Gastroesophageal sphincter (tissue), 4 donors: ENCODE measurements around the gene THY1. TPM values are rescaled to one million over a fixed set of nuclear protein-coding genes. Genes with fewer than 3 reads are reported as not detected.

ENCODE experiments used
- ATAC-seq: fragments of 150-250 bp; one replicate; pipeline ENCODE4 v1.9.1; 2016; ENCODE audit warnings: mild to moderate bottlenecking, moderate library complexity
- H3K27ac ChIP-seq, 4 donors: fragments of 200-600 bp; sonication (generic) in 3 of 4; 1 replicate in 3 of 4; 2 replicates in 1 of 4; pipeline ENCODE4 v1.5.1; 2016 to 2019
- H3K27me3 ChIP-seq: fragments of 200-600 bp; sonication (generic); one replicate; pipeline ENCODE4 v1.5.1; 2019
- H3K36me3 ChIP-seq, 2 donors: fragments of 200-600 bp; sonication (generic); one replicate each; pipeline ENCODE4 v1.5.1; 2019; ENCODE audit warnings: control low read depth in 1 of 2
- H3K4me1 ChIP-seq, 3 donors: fragments of 200-600 bp; sonication (generic); 1 replicate in 2 of 3; 2 replicates in 1 of 3; pipeline ENCODE4 v1.5.1; 2016 to 2019; ENCODE audit warnings: control low read depth in 2 of 3
- H3K4me3 ChIP-seq, 2 donors: fragments of 200-600 bp; sonication (generic); one replicate each; pipeline ENCODE4 v1.5.1; 2019; ENCODE audit warnings: mild to moderate bottlenecking in 1 of 2, moderate library complexity in 1 of 2
- H3K9me3 ChIP-seq, 3 donors: fragments of 200-600 bp; sonication (generic); one replicate each; pipeline ENCODE4 v1.5.1; 2017 to 2019; ENCODE audit warnings: control low read depth in 2 of 3
- EP300 ChIP-seq: sonication (generic); formaldehyde crosslinking; IDR thresholded peaks from one replicate; pipeline ENCODE4 v1.6.1; 2017; ENCODE audit warnings: antibody characterized with exemption, mild to moderate bottlenecking
- POLR2A ChIP-seq, 2 donors: fragments of 450-650 bp; IDR thresholded peaks; one replicate each; pipeline ENCODE4 v1.6.1; 2017; ENCODE audit warnings: antibody characterized with exemption in 2 of 2, mild to moderate bottlenecking in 2 of 2, moderate library complexity in 1 of 2
- POLR2AphosphoS5 ChIP-seq: sonication (generic); formaldehyde crosslinking; IDR thresholded peaks from one replicate; pipeline ENCODE4 v1.6.1; 2017; ENCODE audit warnings: antibody characterized with exemption
- WGBS, 2 donors: methylation state at CpG; one replicate each; pipeline ENCODE4 v1.1.5; 2018; ENCODE audit warnings: low coverage in 1 of 2; 5-methylcytosine and 5-hydroxymethylcytosine counted together
- total RNA-seq, 4 donors: library from RNA; depleted of rRNA; stranded (reverse); fragments of >200 nt; gene quantifications; one replicate each; pipeline ENCODE4 v1.1.0, GENCODE V29; 2016
- TF ChIP-seq, protein P1 (sequence below), 4 experiments: fragments of 200-600 bp in 2 of 4; fragments of 450-650 bp in 2 of 4; sonication (generic) in 1 of 4; IDR thresholded peaks; one replicate each; pipeline ENCODE4 v1.5.1; 2017 to 2019; ENCODE audit warnings: antibody characterized with exemption in 4 of 4, mild to moderate bottlenecking in 2 of 4, moderate library complexity in 2 of 4

The THY1 gene
- total RNA-seq, 4 donors from 2014 or later, result 2.5 to 34.5 (median 16.8) TPM

DNA sequence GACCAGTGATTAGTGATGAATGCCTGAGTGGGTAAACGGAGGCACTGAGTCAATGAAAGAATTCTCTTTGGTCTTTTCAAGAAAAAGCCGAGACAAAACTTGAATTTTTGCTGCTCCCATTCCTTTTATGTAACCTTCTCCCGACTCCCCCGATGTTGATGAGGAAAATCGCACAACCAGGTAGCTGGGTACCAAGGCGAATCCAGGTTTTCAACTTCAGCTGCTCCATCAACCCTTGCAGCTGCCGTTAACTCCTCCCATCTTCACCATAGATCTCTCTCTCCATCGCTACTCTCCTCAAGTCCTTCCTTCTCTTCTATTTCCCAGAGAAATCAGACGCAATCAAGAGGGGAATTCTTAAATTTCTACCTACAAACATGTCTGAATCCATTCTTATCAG, 40.9 kb downstream of the THY1 start:
- peak overlapping the region; percentile 41 to 58 for H3K4me3 ChIP-seq
- no peaks in the 10 kb centered on the region for H3K27me3 ChIP-seq
- ATAC-seq, result no peak
- WGBS, 2 donors, result 8 to 9% methylated on average over 7 to 9 of the region's 9 CpGs
- H3K36me3 ChIP-seq, result no peaks in the 10 kb centered on the region
- no peaks in the 10 kb centered on the region for H3K9me3 ChIP-seq
- no peak for TF ChIP-seq POLR2A (IDR thresholded peaks at IDR 0.05)
- TF ChIP-seq, protein P1, sequence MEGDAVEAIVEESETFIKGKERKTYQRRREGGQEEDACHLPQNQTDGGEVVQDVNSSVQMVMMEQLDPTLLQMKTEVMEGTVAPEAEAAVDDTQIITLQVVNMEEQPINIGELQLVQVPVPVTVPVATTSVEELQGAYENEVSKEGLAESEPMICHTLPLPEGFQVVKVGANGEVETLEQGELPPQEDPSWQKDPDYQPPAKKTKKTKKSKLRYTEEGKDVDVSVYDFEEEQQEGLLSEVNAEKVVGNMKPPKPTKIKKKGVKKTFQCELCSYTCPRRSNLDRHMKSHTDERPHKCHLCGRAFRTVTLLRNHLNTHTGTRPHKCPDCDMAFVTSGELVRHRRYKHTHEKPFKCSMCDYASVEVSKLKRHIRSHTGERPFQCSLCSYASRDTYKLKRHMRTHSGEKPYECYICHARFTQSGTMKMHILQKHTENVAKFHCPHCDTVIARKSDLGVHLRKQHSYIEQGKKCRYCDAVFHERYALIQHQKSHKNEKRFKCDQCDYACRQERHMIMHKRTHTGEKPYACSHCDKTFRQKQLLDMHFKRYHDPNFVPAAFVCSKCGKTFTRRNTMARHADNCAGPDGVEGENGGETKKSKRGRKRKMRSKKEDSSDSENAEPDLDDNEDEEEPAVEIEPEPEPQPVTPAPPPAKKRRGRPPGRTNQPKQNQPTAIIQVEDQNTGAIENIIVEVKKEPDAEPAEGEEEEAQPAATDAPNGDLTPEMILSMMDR (IDR thresholded peaks at IDR 0.05), result no peak
- no peak for TF ChIP-seq EP300
- TF ChIP-seq POLR2AphosphoS5, result no peak
- H3K27ac ChIP-seq, result peak overlapping the region in 3 of 4 donors; percentile 35 to 82 (median 80)
- H3K4me1 ChIP-seq, result peaks cover 0 to 27% (median 8%) of the 10 kb centered on the region in 3 donors

DNA sequence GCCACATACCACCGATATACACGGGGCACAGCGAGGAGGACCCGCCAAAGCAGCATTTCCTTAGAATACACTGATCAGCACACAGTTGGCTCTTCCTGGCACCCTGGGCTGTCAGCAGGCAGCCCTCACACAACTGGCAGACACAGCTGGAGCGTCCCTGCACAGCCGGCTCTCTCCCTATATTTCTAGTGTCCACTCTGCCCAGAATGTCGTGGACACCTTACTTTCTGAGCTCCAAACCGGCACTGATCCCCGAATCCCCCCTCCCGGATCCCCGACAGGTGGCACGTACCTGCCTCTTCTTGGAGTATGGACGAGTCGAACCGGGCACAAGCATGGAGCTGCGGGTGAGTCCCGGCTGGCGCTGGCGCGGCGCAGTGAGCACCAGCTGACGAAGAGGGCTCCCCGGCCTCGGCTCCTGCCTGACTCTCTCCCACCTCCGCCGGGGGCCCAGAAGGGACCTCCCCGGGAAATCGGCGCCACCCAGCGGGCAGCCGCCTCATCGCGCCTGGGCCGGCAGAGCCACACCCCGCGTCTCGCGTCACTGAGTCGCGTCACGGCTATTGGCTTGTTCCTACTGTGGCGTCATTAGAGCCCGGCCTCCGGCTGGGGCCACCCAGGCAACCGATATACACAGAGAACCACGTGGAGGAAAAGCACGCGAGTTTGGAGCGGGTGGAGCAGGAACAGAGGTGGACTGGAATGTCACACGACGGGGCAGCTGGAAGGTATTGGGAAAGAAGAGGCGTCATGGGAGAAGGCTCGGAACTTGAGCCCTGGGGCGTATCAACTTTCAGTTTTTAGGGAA, 41.6 kb downstream of the THY1 start, which contains the start of gene USP2:
Gene USP2 (minus strand): TSS at position 510 of the 808 bp plus-strand sequence. CDS start 8,210 bp downstream, outside the sequence.
- peaks cover 0 to 34% (median 12%) of the 10 kb centered on the region in 3 donors for H3K4me1 ChIP-seq
- no peaks in the 10 kb centered on the region for H3K27me3 ChIP-seq
- TF ChIP-seq EP300 (no peak), POLR2AphosphoS5 (peak; percentile 75), POLR2A (IDR thresholded peaks at IDR 0.05) (peak; percentile 30 to 31)
- TF ChIP-seq, protein P1 (IDR thresholded peaks at IDR 0.05), result peak; percentile 82 to 96 (median 94)
- ATAC-seq, result peak; percentile 99
- H3K4me3 ChIP-seq, result peak within 1 kb of the TSS; percentile 41 to 58
- peak within 1 kb of the TSS; percentile 25 to 82 (median 80) for H3K27ac ChIP-seq
- H3K9me3 ChIP-seq, result no peaks in the 10 kb centered on the region
- H3K36me3 ChIP-seq, result no peaks in the 10 kb centered on the region
- WGBS, 2 donors, result 0 to 1% methylated on average over 10 to 21 of the region's 54 CpGs

DNA sequence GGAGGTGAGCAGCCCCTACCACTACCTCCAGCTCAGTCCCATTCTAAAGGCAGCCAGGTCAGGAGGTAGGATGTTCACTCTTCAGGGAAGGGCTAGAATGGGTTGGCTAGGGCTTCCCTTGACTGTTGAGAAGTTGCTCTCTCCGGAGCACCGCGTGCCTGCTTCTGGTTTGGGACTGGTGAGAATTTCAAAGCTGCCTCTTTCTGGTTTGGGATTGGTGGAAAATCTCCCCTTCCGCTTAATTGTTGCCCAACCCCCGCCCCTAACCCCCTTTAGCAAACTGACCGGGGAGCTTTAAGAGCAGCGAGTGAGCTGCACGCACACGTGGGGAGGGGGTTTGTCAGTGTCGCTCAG, 42.2 kb downstream of the THY1 start:
- H3K27ac ChIP-seq, result peak overlapping the region; percentile 25 to 82 (median 80)
- ATAC-seq, result no peak

DNA sequence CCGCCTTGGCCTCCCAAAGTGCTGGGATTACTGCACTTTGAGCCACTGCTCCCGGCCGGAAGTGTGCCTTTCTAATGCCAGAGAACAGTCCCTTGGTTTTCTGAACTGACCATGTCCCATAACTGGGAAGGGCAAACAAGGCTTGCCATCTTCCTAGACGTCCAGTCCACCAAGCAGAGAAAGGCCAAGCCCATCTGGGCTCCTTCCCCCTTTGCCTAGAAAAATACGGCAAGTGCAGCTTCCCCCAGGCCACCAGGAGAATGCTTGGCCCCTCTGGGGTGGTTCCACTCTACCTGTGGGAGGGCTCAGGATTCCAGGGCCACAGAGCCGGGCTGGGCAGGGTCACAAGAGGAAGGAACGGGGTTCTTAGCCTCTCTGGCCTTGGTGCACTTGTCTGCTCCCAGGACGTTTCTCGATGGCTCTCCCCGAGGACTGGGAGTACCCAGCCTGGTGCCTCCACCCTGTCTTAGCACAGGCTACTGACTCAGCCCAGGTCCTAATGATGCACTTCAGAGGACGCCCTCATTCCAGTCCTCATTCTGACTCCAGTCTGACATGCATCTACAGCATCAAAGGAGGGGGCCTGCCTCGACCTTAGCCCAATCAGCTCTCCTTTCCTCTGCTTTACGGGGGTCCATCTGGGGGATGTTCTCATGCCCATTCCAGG, 42.7 kb downstream of the THY1 start:
- no peak for TF ChIP-seq POLR2A (IDR thresholded peaks at IDR 0.05)
- TF ChIP-seq POLR2AphosphoS5, result peak; percentile 7
- no peak for TF ChIP-seq EP300
- ATAC-seq, result no peak
- Histone ChIP-seq H3K27me3 (no peaks in the 10 kb centered on the region), H3K36me3 (no peaks in the 10 kb centered on the region), H3K4me3 (peak overlapping the region in 1 of 2 donors; percentile 58), H3K27ac (peak overlapping the region in 3 of 4 donors; percentile 79 to 82 (median 80)), H3K4me1 (peaks cover 0 to 45% (median 20%) of the 10 kb centered on the region in 3 donors), H3K9me3 (no peaks in the 10 kb centered on the region)
- 60% methylated on average over 1 of the region's 13 CpGs; no CpG with 5 or more reads in 1 of the 2 donors for WGBS, 2 donors

More for the DNA sequence above, 42.2 kb downstream of the THY1 start:
- Histone ChIP-seq H3K36me3 (no peaks in the 10 kb centered on the region), H3K9me3 (no peaks in the 10 kb centered on the region), H3K4me3 (peak overlapping the region; percentile 41 to 58), H3K4me1 (peaks cover 0 to 40% (median 17%) of the 10 kb centered on the region in 3 donors), H3K27me3 (no peaks in the 10 kb centered on the region)
- TF ChIP-seq POLR2A (IDR thresholded peaks at IDR 0.05) (no peak), POLR2AphosphoS5 (no peak), EP300 (no peak)
- TF ChIP-seq, protein P1 (IDR thresholded peaks at IDR 0.05), result no peak
- WGBS, 2 donors, result 11% methylated on average over 8 of the region's 10 CpGs; no CpG with 5 or more reads in 1 of the 2 donors

DNA sequence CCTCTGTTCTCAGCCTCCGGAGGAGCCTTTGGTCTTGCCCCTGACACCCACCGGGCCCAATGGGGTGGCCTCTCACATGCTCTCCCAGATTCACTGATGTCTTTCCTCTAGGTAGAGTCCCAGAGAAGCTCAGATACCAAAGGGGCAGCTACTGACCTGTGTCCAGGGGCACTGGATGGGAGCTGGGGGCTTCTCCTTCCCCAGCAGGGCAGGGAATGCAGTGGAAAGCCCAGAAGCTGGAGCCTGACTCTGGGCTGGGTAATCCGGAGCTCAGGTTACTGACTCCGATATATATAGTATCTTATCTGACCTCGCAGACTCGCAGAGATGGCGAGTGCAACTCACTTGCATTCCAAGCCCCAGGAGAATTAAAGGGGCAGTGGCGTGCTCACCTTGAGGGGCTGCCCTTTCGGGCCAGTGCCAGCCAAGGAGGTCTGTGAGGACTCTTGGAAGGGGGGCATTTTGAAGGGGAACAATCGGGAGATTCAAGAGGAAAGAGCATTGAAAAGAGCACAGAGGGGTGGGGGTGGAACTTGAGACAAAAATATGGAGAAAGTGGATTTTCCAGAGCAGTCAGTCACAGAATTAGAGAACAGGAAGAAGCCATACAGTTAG, 44.0 kb downstream of the THY1 start:
- H3K36me3 ChIP-seq, result no peaks in the 10 kb centered on the region
- H3K27me3 ChIP-seq, result no peaks in the 10 kb centered on the region
- TF ChIP-seq EP300 (no peak), POLR2AphosphoS5 (no peak), POLR2A (IDR thresholded peaks at IDR 0.05) (no peak)
- TF ChIP-seq, protein P1 (IDR thresholded peaks at IDR 0.05), result no peak
- no peak overlapping the region for H3K4me3 ChIP-seq
- peak overlapping the region in 2 of 4 donors; percentile 7 to 96 for H3K27ac ChIP-seq
- H3K4me1 ChIP-seq, result peaks cover 0 to 59% (median 30%) of the 10 kb centered on the region in 3 donors
- no peak for ATAC-seq
- H3K9me3 ChIP-seq, result no peaks in the 10 kb centered on the region
- 56% methylated on average over 2 to 8 of the region's 10 CpGs for WGBS, 2 donors
